Neural cell (in vitro differentiated cells): ENCODE data around the gene PRR5. TPM values are rescaled to one million over a fixed set of nuclear protein-coding genes. Genes with fewer than 3 reads are reported as not detected.
A peak's percentile ranks its signal among the peaks of the same experiment; 100 is the strongest.

Experiments used
- H2AFZ ChIP-seq: fragments of 200-600, 300-800 bp; sonication (generic), shearing (Covaris generic); 2 replicates; pipeline ENCODE4 v1.6.0; 2014; ENCODE audit warnings: low read depth, mild to moderate bottlenecking, antibody characterized with exemption, low read length, moderate library complexity
- H3F3A ChIP-seq: fragments of 200-600 bp; shearing (Covaris generic); 2 replicates; pipeline ENCODE4 v1.6.1; 2016; ENCODE audit warnings: mild to moderate bottlenecking, moderate library complexity, mixed read lengths, antibody characterized with exemption, low read length; ENCODE audit not compliant: insufficient read depth, poor library complexity, severe bottlenecking
- H3K27ac ChIP-seq: fragments of 200-600, 300-800 bp; sonication (generic), shearing (Covaris generic); 2 replicates; pipeline ENCODE4 v1.5.1; 2014; ENCODE audit warnings: mild to moderate bottlenecking, low read length, moderate library complexity
- H3K27me3 ChIP-seq: fragments of 300-800, 200-600 bp; sonication (generic), shearing (Covaris generic); 2 replicates; pipeline ENCODE4 v1.6.0; 2014; ENCODE audit warnings: mild to moderate bottlenecking, low read depth, low read length, moderate library complexity; ENCODE audit not compliant: insufficient read depth
- H3K36me3 ChIP-seq: fragments of 300-800, 200-600 bp; sonication (generic), shearing (Covaris generic); 2 replicates; pipeline ENCODE4 v1.5.1; 2014; ENCODE audit warnings: mild to moderate bottlenecking, antibody characterized with exemption, low read length, moderate library complexity; ENCODE audit not compliant: insufficient read depth
- H3K4me2 ChIP-seq: fragments of 300-800, 200-600 bp; sonication (generic), shearing (Covaris generic); 2 replicates; pipeline ENCODE4 v1.6.0; 2014; ENCODE audit warnings: mild to moderate bottlenecking, low read length
- H3K4me3 ChIP-seq: fragments of 300-800, 200-600 bp; sonication (generic), shearing (Covaris generic); 2 replicates; pipeline ENCODE4 v1.5.1; 2014; ENCODE audit warnings: mild to moderate bottlenecking, low read length, moderate library complexity
- H3K79me2 ChIP-seq: fragments of 200-600 bp; shearing (Covaris generic); replicated peaks from 2 replicates; pipeline ENCODE4 v1.6.0; 2014; ENCODE audit warnings: mild to moderate bottlenecking, low read length, moderate library complexity; ENCODE audit not compliant: insufficient read depth
- H3K9ac ChIP-seq: fragments of 300-800, 200-600 bp; sonication (generic), shearing (Covaris generic); 2 replicates; pipeline ENCODE4 v1.6.1; 2016; ENCODE audit warnings: mild to moderate bottlenecking, low read length, mixed read lengths
- H3K9me2 ChIP-seq: fragments of 200-600 bp; shearing (Covaris generic); 2 replicates; pipeline ENCODE4 v1.6.1; 2016; ENCODE audit warnings: mild to moderate bottlenecking, low read length, mixed read lengths; ENCODE audit not compliant: insufficient read depth
- H3K9me3 ChIP-seq: fragments of 200-600, 300-800 bp; sonication (generic), shearing (Covaris generic); 2 replicates; pipeline ENCODE4 v1.6.1; 2016; ENCODE audit warnings: mild to moderate bottlenecking, mixed run types, low read length, moderate library complexity, mixed read lengths
- H4K20me1 ChIP-seq: fragments of 200-600 bp; shearing (Covaris generic); 2 replicates; pipeline ENCODE4 v1.6.1; 2016; ENCODE audit warnings: mild to moderate bottlenecking, mixed run types; ENCODE audit not compliant: insufficient read depth
- EP300 ChIP-seq: fragments of 450-650 bp; conservative IDR thresholded peaks from 2 replicates; pipeline ENCODE4 v1.6.1; 2014; ENCODE audit warnings: antibody characterized with exemption, mild to moderate bottlenecking, moderate library complexity; ENCODE audit not compliant: poor library complexity, severe bottlenecking
- EZH2 ChIP-seq: fragments of 200-600, 300-800 bp; shearing (Covaris generic), sonication (generic); IDR thresholded peaks from 2 replicates; pipeline ENCODE4 v1.6.1; 2014; ENCODE audit warnings: antibody characterized with exemption, low read length, borderline replicate concordance, mild to moderate bottlenecking; ENCODE audit not compliant: insufficient read depth, poor library complexity, severe bottlenecking
- MXI1 ChIP-seq: fragments of 450-650 bp; conservative IDR thresholded peaks from 2 replicates; pipeline ENCODE4 v1.6.1; 2014; ENCODE audit warnings: antibody characterized with exemption, mild to moderate bottlenecking; ENCODE audit not compliant: poor library complexity, severe bottlenecking
- RAD21 ChIP-seq: fragments of 450-650 bp; conservative IDR thresholded peaks from 2 replicates; pipeline ENCODE4 v1.6.1; 2014; ENCODE audit warnings: antibody characterized with exemption, mild to moderate bottlenecking, moderate library complexity
- SMC3 ChIP-seq: fragments of 450-650 bp; conservative IDR thresholded peaks from 2 replicates; pipeline ENCODE4 v1.6.1; 2014; ENCODE audit warnings: antibody characterized with exemption, mild to moderate bottlenecking, moderate library complexity; ENCODE audit not compliant: poor library complexity
- TAF1 ChIP-seq: IDR thresholded peaks from 2 replicates; pipeline ENCODE4 v1.6.1; 2012; ENCODE audit warnings: low read depth
- polyA plus RNA-seq: library from polyadenylated mRNA; depleted of rRNA; stranded (reverse); fragments of >200 nt; gene quantifications from 2 replicates; pipeline ENCODE4 v1.2.3, GENCODE V29; 2014
- TF ChIP-seq, protein P1 (sequence below): fragments of 450-650 bp; IDR thresholded peaks from 2 replicates; pipeline ENCODE4 v1.5.1; 2014; ENCODE audit warnings: antibody characterized with exemption, mild to moderate bottlenecking, moderate library complexity; ENCODE audit not compliant: poor library complexity, severe bottlenecking
- TF ChIP-seq, protein P2 (sequence below): IDR thresholded peaks from 2 replicates; pipeline ENCODE4 v1.6.1; 2012; ENCODE audit warnings: borderline replicate concordance

PRR5 gene
- polyA plus RNA-seq, 1 donor from 2014 or later, result 16.2 TPM

DNA sequence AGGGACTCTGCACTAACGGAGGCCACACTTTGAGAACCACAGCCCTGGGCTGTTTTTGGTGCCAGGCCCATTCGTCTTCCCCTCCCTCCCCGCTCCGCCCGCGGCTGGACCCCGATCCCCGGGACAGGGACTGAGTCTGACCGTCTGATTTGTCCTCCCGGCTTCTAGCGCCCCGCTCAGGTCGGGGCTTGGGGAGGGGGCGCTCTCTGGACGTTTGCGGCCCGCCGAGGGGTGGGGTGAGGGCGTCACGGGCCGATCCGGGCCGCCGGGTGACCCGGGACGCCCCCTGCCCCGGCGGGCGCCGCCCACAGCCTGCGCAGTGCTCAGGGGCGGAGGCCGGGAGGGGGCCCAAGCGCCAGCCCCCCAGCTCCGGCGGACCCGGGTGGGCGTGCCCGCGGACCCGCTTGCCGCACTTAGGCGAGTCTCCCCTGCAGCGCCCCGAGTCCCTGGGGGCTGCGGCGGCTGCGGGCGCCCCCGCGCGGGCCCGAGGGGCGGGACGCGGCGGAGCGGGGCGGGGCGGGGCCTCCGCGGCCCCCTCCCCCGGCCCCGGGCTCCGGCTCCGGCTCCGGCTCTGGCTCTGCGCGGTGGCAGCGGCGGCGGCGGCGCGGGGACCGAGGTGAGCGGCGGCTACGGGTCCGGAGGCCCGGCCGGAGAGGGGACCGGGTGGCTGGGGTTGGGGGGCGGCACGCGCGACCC lies 33.7 kb upstream of the PRR5 start:
- no peak overlapping the region for H3K27ac ChIP-seq

GRCh38 chr22:44668886-44669521 lies 33.0 kb upstream of the PRR5 start:
- Histone ChIP-seq H3K9ac (peak overlapping the region; percentile 71), H4K20me1 (no peaks in the 10 kb centered on the region), H3F3A (no peaks in the 10 kb centered on the region), H3K36me3 (no peaks in the 10 kb centered on the region), H3K9me2 (no peaks in the 10 kb centered on the region), H2AFZ (peak overlapping the region; percentile 56), H3K27me3 (no peaks in the 10 kb centered on the region), H3K27ac (no peak overlapping the region), H3K4me3 (peak overlapping the region; percentile 79), H3K79me2 (no peaks in the 10 kb centered on the region), H3K9me3 (no peaks in the 10 kb centered on the region), H3K4me2 (peak overlapping the region; percentile 86)
- no peak for TF ChIP-seq TAF1

More for the DNA sequence above, 33.7 kb upstream of the PRR5 start:
- H3K36me3 ChIP-seq, result no peaks in the 10 kb centered on the region
- no peaks in the 10 kb centered on the region for H3K79me2 ChIP-seq
- H2AFZ ChIP-seq, result peak overlapping the region; percentile 25
- H3K27me3 ChIP-seq, result no peaks in the 10 kb centered on the region
- peak overlapping the region; percentile 71 for H3K9ac ChIP-seq
- no peak for TF ChIP-seq EZH2
- TF ChIP-seq MXI1, result no peak
- TF ChIP-seq, protein P1, sequence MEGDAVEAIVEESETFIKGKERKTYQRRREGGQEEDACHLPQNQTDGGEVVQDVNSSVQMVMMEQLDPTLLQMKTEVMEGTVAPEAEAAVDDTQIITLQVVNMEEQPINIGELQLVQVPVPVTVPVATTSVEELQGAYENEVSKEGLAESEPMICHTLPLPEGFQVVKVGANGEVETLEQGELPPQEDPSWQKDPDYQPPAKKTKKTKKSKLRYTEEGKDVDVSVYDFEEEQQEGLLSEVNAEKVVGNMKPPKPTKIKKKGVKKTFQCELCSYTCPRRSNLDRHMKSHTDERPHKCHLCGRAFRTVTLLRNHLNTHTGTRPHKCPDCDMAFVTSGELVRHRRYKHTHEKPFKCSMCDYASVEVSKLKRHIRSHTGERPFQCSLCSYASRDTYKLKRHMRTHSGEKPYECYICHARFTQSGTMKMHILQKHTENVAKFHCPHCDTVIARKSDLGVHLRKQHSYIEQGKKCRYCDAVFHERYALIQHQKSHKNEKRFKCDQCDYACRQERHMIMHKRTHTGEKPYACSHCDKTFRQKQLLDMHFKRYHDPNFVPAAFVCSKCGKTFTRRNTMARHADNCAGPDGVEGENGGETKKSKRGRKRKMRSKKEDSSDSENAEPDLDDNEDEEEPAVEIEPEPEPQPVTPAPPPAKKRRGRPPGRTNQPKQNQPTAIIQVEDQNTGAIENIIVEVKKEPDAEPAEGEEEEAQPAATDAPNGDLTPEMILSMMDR, result peak; percentile 50
- TF ChIP-seq EP300, result no peak
- TF ChIP-seq SMC3, result no peak
- no peaks in the 10 kb centered on the region for H3K9me2 ChIP-seq
- no peaks in the 10 kb centered on the region for H4K20me1 ChIP-seq
- H3K4me3 ChIP-seq, result peak overlapping the region; percentile 79
- H3F3A ChIP-seq, result no peaks in the 10 kb centered on the region
- no peaks in the 10 kb centered on the region for H3K9me3 ChIP-seq
- no peak overlapping the region for H3K4me2 ChIP-seq

GRCh38 chr22:44669561-44669976 lies 32.4 kb upstream of the PRR5 start:
- Histone ChIP-seq H3K4me3 (peak overlapping the region; percentile 79), H3K79me2 (no peaks in the 10 kb centered on the region), H3K4me2 (peak overlapping the region; percentile 86), H2AFZ (no peak overlapping the region), H3F3A (no peaks in the 10 kb centered on the region), H3K27me3 (no peaks in the 10 kb centered on the region), H3K27ac (no peak overlapping the region), H4K20me1 (no peaks in the 10 kb centered on the region), H3K9me3 (no peaks in the 10 kb centered on the region), H3K36me3 (no peaks in the 10 kb centered on the region), H3K9ac (peak overlapping the region; percentile 71), H3K9me2 (no peaks in the 10 kb centered on the region)
- peak; percentile 17 for TF ChIP-seq RAD21
- TF ChIP-seq, protein P2, sequence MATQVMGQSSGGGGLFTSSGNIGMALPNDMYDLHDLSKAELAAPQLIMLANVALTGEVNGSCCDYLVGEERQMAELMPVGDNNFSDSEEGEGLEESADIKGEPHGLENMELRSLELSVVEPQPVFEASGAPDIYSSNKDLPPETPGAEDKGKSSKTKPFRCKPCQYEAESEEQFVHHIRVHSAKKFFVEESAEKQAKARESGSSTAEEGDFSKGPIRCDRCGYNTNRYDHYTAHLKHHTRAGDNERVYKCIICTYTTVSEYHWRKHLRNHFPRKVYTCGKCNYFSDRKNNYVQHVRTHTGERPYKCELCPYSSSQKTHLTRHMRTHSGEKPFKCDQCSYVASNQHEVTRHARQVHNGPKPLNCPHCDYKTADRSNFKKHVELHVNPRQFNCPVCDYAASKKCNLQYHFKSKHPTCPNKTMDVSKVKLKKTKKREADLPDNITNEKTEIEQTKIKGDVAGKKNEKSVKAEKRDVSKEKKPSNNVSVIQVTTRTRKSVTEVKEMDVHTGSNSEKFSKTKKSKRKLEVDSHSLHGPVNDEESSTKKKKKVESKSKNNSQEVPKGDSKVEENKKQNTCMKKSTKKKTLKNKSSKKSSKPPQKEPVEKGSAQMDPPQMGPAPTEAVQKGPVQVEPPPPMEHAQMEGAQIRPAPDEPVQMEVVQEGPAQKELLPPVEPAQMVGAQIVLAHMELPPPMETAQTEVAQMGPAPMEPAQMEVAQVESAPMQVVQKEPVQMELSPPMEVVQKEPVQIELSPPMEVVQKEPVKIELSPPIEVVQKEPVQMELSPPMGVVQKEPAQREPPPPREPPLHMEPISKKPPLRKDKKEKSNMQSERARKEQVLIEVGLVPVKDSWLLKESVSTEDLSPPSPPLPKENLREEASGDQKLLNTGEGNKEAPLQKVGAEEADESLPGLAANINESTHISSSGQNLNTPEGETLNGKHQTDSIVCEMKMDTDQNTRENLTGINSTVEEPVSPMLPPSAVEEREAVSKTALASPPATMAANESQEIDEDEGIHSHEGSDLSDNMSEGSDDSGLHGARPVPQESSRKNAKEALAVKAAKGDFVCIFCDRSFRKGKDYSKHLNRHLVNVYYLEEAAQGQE, result no peak
- TF ChIP-seq, protein P1, result peak; percentile 53
